HT-29 (cell line): Measurements from ENCODE around the gene SAMD13. TPM values are rescaled to one million over a fixed set of nuclear protein-coding genes. Genes with fewer than 3 reads are reported as not detected.

Source experiments
- DNase-seq: peaks from one replicate; pipeline ENCODE4 v3.0.0-alpha.2; 2015; ENCODE audit warnings: low spot score
- total RNA-seq: library from RNA; depleted of rRNA; stranded (reverse); fragments of >200 nt; shearing (Covaris generic); gene quantifications from 2 replicates; pipeline ENCODE4 v1.2.3, GENCODE V29; 2014; rRNA removed

Gene SAMD13
- total RNA-seq, result 0.43 and 0.60 TPM in 2 replicates

- peak; percentile 80 for DNase-seq
Measured at GRCh38 chr1:84301004-84301784, at the start of gene SAMD13. Gene SAMD13 (plus strand): TSS chr1:84301708. CDS start chr1:84303235, 1,527 bp downstream.

- no peak for DNase-seq
Measured at GRCh38 chr1:84253036-84253435, 48.5 kb upstream of the SAMD13 start.

- peak; percentile 84 for DNase-seq
Measured at GRCh38 chr1:84253891-84254290, 47.6 kb upstream of the SAMD13 start.

DNA sequence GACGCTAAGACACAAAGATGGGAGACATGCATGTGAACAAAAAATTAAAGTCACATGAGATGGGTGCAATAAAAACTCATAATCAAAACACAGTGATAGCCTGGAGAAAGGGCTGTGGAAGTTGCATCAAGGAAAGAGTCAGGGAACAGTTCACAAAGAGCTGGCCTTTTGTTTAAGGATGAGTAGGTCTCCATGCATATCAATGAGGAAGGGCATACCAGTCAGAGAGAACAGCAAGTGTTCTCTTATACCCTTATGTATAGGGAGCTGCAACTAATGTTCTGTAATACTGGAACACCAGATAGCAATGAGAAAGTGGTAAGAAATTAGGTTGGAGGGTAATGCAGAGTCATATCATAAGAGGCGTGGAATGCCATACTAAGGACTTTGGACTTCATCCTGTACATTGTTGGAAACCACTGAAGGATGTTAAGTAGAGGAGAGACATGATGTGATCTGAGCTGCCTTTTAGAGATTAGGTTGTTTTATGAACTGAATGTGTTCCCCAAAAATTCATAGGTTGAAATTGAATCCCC, 46.7 kb upstream of the SAMD13 start:
- DNase-seq, result peak; percentile 25

- DNase-seq, result no peak
Measured at GRCh38 chr1:84255582-84255981, 45.9 kb upstream of the SAMD13 start.

DNA sequence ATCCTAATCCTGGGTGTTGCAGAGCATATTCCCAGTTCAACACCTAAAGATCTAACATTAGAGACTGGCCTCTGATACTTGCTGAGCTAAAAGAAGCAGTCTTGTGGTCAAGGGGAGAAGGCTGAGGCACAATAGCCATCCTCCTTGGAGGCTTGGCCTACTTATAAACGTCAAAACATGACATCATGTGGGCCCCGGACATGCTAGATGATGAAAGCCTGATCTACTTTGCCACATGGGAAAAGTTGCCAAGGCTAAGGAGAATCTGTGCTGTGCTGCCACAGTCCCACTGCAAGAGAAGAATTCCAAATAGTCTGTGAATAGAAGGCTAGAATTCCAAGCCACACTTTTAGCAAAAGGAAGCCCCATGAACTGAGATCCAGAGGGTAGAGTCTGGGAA, 43.9 kb upstream of the SAMD13 start:
- no peak for DNase-seq

DNA sequence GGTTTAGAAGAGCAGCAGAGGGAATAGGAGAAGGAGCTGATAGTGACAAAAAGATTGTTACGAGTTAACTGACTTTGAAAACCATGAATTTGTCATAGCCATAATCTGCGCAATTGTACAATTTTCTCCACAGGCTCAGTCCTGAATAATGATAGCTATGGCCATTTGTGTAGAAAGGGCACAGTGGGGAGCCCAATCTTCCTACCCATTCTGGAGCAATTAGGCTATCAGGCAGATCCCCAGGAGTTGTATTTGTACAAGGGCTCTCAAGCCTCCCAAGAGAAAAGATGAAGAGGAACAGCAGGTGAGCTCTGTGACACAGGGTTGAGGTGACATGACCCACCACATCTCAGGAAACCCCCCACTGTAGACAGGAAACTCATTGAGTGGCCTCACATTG, 42.1 kb upstream of the SAMD13 start:
- no peak for DNase-seq

DNA sequence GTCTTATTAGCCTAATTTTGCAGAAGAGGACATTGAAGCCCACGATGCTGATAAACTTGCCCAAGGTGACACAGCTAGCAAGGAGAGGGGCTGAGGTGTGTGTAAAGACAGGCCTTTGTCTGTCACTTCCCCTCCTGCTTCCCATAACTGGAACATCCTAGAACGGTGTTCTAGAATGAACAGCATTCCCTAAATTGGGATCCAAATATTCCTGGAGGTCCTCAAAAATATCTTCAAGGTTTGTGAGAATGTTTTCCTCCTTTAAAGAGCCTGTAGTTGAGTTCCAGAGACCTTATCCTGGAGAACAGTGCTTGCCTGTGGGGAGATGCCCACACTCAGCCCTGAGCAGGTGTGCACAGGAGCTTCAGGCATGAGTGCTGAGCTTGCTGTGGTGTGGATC, 41.5 kb upstream of the SAMD13 start:
- DNase-seq, result no peak

DNA sequence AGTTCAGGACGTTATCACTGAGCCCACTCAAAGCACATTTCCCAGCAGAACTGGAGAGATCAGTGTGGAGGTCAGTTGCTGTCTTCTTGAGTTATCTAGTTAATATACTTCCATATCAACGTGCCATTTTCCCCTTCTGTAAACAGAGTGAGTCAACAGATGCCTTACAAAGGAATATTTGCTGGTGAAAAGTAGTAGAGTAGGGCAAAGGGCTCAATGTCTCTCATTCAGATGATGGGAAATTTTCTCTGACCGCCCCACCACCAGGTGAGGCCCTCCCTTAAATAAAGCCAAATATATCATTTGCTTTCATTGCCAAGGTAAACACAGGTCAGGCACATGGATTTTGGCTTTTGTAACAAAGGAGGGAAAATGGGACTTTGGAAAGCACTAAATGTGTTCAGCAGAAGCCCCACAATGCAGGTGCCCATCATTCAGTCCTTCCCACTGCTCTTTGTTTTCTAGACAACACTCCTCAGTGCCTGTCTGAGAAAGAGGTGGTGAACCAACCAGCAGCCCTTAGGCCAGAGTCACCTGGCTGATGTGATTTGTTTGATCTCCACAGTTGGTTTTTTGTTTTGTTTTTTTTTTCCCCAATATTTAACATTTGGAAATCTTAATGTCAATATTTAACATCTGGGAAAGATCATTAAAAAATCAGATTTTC, 40.5 kb upstream of the SAMD13 start:
- DNase-seq, result peak; percentile 59

DNA sequence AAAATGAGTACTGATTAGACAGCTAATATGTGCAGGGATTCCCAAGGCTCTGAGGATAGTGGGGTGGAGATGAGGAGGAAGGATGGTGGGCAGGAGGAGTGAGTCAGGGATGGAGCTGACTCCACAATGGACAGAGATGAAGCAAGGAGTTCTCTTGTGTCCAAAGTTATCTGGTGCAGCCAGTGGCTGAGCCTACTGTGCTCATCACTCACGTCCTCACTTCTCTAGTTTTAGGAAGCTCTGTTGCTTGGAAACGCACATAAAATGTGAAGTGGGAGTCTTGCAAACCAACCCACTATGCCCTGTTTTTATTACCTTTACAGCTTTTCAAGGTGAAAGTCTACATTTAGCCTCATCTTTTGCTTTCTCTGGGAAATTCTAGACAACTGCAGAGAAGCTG, 36.5 kb upstream of the SAMD13 start:
- no peak for DNase-seq

DNA sequence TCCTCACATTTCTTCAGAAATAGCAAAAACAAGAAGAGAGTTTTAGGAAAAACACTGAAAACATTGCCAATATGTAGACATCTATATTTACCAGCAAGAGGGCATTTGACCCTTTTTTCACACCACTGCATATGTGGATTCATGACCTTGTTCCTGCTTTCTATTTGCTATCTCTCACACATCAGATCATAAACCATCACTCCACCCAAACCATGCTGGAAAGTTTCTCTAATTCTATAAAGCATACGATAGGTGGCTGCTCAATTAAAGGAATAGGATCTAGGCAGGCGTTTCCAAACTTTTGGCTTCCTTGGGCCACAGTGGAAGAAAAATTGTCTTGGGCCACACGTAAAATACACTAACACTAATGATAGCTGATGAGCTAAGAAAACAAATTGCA, 35.6 kb upstream of the SAMD13 start:
- DNase-seq, result no peak

DNA sequence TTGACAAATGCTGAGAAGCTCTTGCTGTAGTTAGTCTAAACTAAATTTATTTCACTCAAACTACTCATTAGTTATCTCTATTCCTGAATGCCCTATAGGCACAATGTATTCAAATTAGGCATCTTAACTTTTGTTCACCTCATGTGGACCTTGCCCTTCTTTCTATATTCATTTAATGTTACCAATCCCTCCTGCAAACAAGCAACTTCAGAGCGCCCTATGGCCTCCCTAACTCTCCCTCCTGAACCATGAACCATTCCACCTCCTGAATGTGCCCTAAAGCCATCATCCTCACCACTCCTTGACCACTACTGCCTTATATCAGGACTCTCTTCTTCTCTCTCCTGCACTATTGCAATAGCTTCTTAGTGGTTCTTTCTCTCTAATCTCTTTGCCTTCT, 34.8 kb upstream of the SAMD13 start:
- DNase-seq, result no peak

DNA sequence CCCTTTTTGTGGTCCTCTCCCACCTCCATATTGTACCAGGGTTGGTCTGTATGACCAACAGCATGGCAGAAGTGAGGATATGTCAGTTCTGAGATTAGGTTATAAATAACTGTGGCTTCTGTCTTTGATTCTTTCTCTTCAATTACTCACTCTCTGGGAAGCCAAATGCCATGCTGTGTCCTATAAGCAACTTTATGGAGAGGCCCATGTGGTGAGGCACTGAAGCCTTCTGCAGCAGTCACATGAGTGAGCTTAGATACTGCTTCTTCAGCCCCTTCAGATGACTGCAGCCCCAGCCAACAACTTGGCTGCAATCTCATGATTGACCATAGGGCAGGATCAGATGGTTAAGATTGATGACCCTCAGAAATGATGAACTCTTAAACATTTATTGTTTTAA, 34.0 kb upstream of the SAMD13 start:
- no peak for DNase-seq

DNA sequence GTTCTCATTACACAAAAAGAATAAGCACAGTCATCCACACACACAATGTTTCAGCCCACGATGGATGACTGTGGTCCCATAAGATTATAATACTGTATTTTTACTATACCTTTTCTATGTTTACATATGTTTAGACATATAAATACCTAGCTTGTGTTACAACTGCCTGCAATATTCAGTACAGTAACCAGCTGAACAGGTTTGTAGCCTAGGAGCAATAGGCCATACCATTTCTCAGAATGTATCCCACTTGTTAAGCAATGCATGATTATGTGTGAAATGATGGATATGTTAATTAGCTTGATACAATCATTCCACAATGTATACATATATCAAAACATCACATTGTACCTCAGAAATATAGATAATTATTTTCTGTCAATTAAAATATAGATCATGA, 33.2 kb upstream of the SAMD13 start:
- DNase-seq, result no peak

GRCh38 chr1:84269306-84269705, 32.2 kb upstream of the SAMD13 start:
- DNase-seq, result no peak

DNA sequence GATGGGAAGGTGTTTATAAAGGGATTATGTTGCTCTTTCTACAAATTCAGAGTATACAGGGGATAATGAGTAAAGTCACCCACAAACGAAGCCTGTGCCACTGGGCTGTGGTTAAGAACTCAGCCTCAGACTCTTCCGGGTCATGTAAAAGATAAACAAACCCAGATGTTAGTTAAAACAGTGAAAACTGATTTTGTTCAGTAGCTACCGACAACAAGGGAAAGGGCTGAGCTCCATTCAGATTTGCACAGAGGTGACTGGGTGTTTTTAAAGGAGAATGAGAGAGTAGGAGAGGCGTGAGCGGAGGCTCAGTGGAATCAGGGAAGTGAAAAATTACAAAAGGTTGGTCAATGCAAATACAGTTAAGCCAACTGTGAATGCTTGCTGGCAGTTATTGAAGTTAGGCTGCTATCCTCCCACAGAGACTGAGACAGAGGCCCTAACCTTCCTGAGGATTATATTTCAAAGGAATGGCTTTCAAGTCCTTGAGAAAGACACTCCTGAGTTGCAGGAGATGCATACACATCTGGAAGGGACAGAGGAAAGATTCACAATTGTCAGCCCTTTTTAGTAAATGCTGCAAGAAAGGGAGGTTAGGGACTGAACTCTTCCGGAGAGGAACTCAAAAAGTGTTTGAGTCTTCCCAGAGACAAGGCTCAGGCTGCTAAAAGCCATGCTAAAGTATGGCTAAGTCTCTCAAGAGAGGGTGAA, 29.9 kb upstream of the SAMD13 start:
- DNase-seq, result peak; percentile 71

- peak; percentile 84 for DNase-seq
Measured at GRCh38 chr1:84272401-84272800, 29.1 kb upstream of the SAMD13 start.

GRCh38 chr1:84277343-84278059, 24.0 kb upstream of the SAMD13 start:
- DNase-seq, result no peak

- no peak for DNase-seq
Measured at GRCh38 chr1:84278905-84279304, 22.6 kb upstream of the SAMD13 start.

DNA sequence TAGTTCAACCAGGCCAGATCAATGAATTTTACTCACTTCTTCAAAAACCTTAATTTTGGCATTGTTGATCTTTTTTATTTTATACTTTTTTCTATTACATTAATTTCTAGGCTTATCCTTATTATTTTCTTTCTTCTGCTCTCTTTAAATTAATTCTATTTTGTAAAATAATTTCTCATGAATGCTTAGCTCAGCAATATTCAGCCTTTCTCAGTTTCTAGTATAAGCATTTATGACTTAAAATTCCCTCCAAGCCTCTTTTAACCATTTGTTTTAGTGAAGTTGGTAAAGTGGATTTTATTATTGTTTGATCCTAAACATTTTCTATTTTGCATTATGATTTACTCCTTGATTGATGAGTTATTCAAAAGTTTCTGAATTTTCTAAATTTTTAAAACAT, 20.6 kb upstream of the SAMD13 start:
- no peak for DNase-seq

DNA sequence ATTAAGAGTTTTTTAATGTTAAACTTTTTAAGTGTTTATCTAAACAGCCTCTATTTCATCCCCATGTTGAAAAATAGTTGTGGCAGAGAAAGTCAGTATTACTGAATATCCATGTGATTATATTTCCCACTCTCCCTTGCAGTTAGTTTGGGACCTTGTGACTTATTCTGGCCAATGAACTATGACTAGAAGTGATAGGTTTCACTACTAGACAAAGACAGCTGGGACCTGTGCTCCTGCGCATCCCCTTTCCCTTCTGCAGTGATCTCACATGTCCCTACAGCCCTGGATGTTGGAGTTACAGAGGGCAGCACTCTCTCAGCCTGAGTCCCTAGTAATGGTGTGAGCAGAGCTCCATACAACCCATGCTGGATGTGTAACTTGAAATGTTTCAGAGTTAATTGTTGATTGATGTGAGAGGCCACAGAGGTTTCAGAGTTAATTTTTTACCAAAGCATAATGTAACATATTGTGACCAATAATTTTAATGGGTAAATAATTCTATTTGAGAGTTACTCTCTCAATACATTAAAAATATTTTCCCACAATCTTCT, 18.7 kb upstream of the SAMD13 start:
- DNase-seq, result no peak
